Gastroesophageal sphincter (tissue), 3 donors: Measurements from ENCODE around the gene HBS1L.

Experiments
- CTCF ChIP-seq, 4 experiments: fragments of 200-600 bp in 2 of 4; fragments of 450-650 bp in 2 of 4; sonication (generic) in 1 of 4; IDR thresholded peaks; one replicate each; pipeline ENCODE4 v1.5.1; 2017 to 2019; ENCODE audit warnings: antibody characterized with exemption in 4 of 4, mild to moderate bottlenecking in 2 of 4, moderate library complexity in 2 of 4
- EP300 ChIP-seq: sonication (generic); formaldehyde crosslinking; IDR thresholded peaks from one replicate; pipeline ENCODE4 v1.6.1; 2017; ENCODE audit warnings: antibody characterized with exemption, mild to moderate bottlenecking

GRCh38 chr6:134980846-134981245, 73.8 kb downstream of the HBS1L start:
- no peak for TF ChIP-seq EP300
- TF ChIP-seq CTCF (IDR thresholded peaks at IDR 0.05), result no peak
